Liver (tissue), 9 donors: ENCODE measurements around the gene FGFR3. TPM values are rescaled to one million over a fixed set of nuclear protein-coding genes. Genes with fewer than 3 reads are reported as not detected.

Source experiments
- DNase-seq: peaks from one replicate; pipeline ENCODE4 v3.0.0-alpha.2; 2017; ENCODE audit warnings: low spot score
- H3K27ac ChIP-seq, 2 donors: one replicate each; pipeline ENCODE4 v1.7.0; 2013; ENCODE audit warnings: inconsistent platforms in 2 of 2, low read length in 2 of 2, control low read depth in 1 of 2, low read depth in 1 of 2, mild to moderate bottlenecking in 1 of 2
- H3K27me3 ChIP-seq, 4 donors: one replicate each; pipeline versions ENCODE4 v1.6.1 to v1.7.0; 2013; ENCODE audit warnings: low read length in 3 of 4, inconsistent platforms in 1 of 4, mild to moderate bottlenecking in 1 of 4, moderate library complexity in 1 of 4; ENCODE audit not compliant: control insufficient read depth in 4 of 4, insufficient read depth in 4 of 4
- H3K36me3 ChIP-seq, 4 donors: one replicate each; pipeline versions ENCODE4 v1.6.1 to v1.7.0; 2013; ENCODE audit warnings: low read length in 3 of 4, mild to moderate bottlenecking in 3 of 4, low read depth in 1 of 4, moderate library complexity in 1 of 4; ENCODE audit not compliant: control insufficient read depth in 4 of 4, insufficient read depth in 3 of 4
- H3K4me1 ChIP-seq, 4 donors: one replicate each; pipeline versions ENCODE4 v1.6.1 to v1.7.0; 2013; ENCODE audit warnings: low read length in 3 of 4, mild to moderate bottlenecking in 3 of 4, moderate library complexity in 1 of 4; ENCODE audit not compliant: control insufficient read depth in 4 of 4, insufficient read depth in 4 of 4
- H3K4me3 ChIP-seq, 3 donors: one replicate each; pipeline versions ENCODE4 v1.6.1 to v1.7.0; 2013; ENCODE audit warnings: low read length in 3 of 3, control low read depth in 1 of 3, low read depth in 1 of 3, mild to moderate bottlenecking in 1 of 3
- H3K9ac ChIP-seq, 2 donors: one replicate each; pipeline ENCODE4 v1.7.0; 2013; ENCODE audit warnings: low read length in 2 of 2, mild to moderate bottlenecking in 2 of 2, moderate library complexity in 2 of 2, control low read depth in 1 of 2, low read depth in 1 of 2
- H3K9me3 ChIP-seq, 4 donors: one replicate each; pipeline versions ENCODE4 v1.6.1 to v1.7.0; 2013; ENCODE audit warnings: low read length in 3 of 4; ENCODE audit not compliant: control insufficient read depth in 4 of 4
- EGR1 ChIP-seq, 2 donors: IDR thresholded peaks; 2 replicates each; pipeline ENCODE4 v1.6.1; 2016 to 2018; ENCODE audit warnings: antibody characterized with exemption in 2 of 2, low read depth in 2 of 2
- GABPA ChIP-seq, 2 donors: IDR thresholded peaks in 1 of 2; conservative IDR thresholded peaks in 1 of 2; 2 replicates each; pipeline ENCODE4 v1.6.1; 2016; ENCODE audit warnings: antibody characterized with exemption in 2 of 2, mild to moderate bottlenecking in 1 of 2, moderate library complexity in 1 of 2
- HNF4G ChIP-seq: IDR thresholded peaks from 2 replicates; pipeline ENCODE4 v1.6.1; 2016; ENCODE audit warnings: antibody characterized with exemption
- JUND ChIP-seq, 2 donors: IDR thresholded peaks; 2 replicates each; pipeline ENCODE4 v1.6.1; 2016; ENCODE audit warnings: antibody characterized with exemption in 2 of 2
- RAD21 ChIP-seq, 2 donors: IDR thresholded peaks; 2 replicates each; pipeline ENCODE4 v1.6.1; 2016; ENCODE audit warnings: antibody characterized with exemption in 2 of 2, mild to moderate bottlenecking in 2 of 2
- RXRA ChIP-seq, 2 donors: IDR thresholded peaks; 2 replicates each; pipeline ENCODE4 v1.6.1; 2017 to 2018; ENCODE audit warnings: antibody characterized with exemption in 2 of 2, mild to moderate bottlenecking in 1 of 2
- TAF1 ChIP-seq: conservative IDR thresholded peaks from 2 replicates; pipeline ENCODE4 v1.6.1; 2016; ENCODE audit warnings: antibody characterized with exemption, mild to moderate bottlenecking
- ZBTB33 ChIP-seq: IDR thresholded peaks from 2 replicates; pipeline ENCODE4 v1.6.1; 2016; ENCODE audit warnings: antibody characterized with exemption
- WGBS: extraction: QIAGEN DNeasy Blood & Tissue Kit; methylation state at CpG from one replicate; pipeline ENCODE4 v1.1.7; 2013; 5-methylcytosine and 5-hydroxymethylcytosine counted together
- polyA plus RNA-seq, 2 donors: library from polyadenylated mRNA; stranded (reverse) in 1 of 2; unstranded in 1 of 2; fragments of 200-250 nt in 1 of 2; fragments of >200 nt in 1 of 2; fragmentation: Nextera tagmentation in 1 of 2; extraction: Ambion mirVana in 1 of 2; gene quantifications; one replicate each; pipeline versions ENCODE4 v1.2.1 to v1.2.3, GENCODE V29; 2013 to 2015
- total RNA-seq, 2 donors: library from RNA; depleted of rRNA; stranded (reverse); fragments of >200 nt; gene quantifications; one replicate each; pipeline ENCODE4 v1.2.3, GENCODE V29; 2014
- TF ChIP-seq, protein P1 (sequence below): fragments of 150-350 bp; IDR thresholded peaks from 2 replicates; pipeline ENCODE4 v1.5.1; 2017; ENCODE audit warnings: improper control_type of control experiment, low read depth, low read length; ENCODE audit not compliant: missing input control
- donor health status: healthy.
- donor health status: healthy.
- donor health status: healthy.
- donor health status: healthy.
- donor health status: healthy.

The FGFR3 gene
- total and polyA plus RNA-seq, 4 donors = 5.6 to 40.0 (median 29.1) TPM

GRCh38 chr4:1767061-1767769 lies 25.9 kb upstream of the FGFR3 start:
- 5% methylated on average over 83 of the region's 84 CpGs for WGBS
- Histone ChIP-seq H3K27me3 (no peaks in the 10 kb centered on the region), H3K9ac (no peak overlapping the region), H3K27ac (no peak overlapping the region), H3K9me3 (no peaks in the 10 kb centered on the region), H3K36me3 (no peaks in the 10 kb centered on the region), H3K4me1 (peaks cover 0 to 12% (median 5%) of the 10 kb centered on the region in 4 donors), H3K4me3 (peak overlapping the region in 1 of 3 donors; percentile 65)
- no peak for DNase-seq
- TF ChIP-seq, protein P1, sequence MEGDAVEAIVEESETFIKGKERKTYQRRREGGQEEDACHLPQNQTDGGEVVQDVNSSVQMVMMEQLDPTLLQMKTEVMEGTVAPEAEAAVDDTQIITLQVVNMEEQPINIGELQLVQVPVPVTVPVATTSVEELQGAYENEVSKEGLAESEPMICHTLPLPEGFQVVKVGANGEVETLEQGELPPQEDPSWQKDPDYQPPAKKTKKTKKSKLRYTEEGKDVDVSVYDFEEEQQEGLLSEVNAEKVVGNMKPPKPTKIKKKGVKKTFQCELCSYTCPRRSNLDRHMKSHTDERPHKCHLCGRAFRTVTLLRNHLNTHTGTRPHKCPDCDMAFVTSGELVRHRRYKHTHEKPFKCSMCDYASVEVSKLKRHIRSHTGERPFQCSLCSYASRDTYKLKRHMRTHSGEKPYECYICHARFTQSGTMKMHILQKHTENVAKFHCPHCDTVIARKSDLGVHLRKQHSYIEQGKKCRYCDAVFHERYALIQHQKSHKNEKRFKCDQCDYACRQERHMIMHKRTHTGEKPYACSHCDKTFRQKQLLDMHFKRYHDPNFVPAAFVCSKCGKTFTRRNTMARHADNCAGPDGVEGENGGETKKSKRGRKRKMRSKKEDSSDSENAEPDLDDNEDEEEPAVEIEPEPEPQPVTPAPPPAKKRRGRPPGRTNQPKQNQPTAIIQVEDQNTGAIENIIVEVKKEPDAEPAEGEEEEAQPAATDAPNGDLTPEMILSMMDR = no peak
- no peak for TF ChIP-seq JUND (IDR thresholded peaks at IDR 0.05)
- TF ChIP-seq HNF4G = no peak
- no peak for TF ChIP-seq EGR1 (IDR thresholded peaks at IDR 0.05; ENCODE audit: low read depth in 2 of 2)
- no peak for TF ChIP-seq RAD21 (IDR thresholded peaks at IDR 0.05)
- TF ChIP-seq GABPA (IDR thresholded peaks at IDR 0.05 in 1 of 2, conservative IDR thresholded peaks at IDR 0.05 in 1 of 2) = no peak
- TF ChIP-seq RXRA (IDR thresholded peaks at IDR 0.05) = no peak

- no peak overlapping the region for H3K9ac ChIP-seq
- no peak overlapping the region for H3K27ac ChIP-seq
- WGBS = 23% methylated on average over 32 of the region's 32 CpGs
- peak; percentile 58 for DNase-seq
- no peaks in the 10 kb centered on the region for H3K36me3 ChIP-seq
- TF ChIP-seq ZBTB33 (no peak), RAD21 (IDR thresholded peaks at IDR 0.05) (peak in 1 of 2 donors; percentile 26), RXRA (IDR thresholded peaks at IDR 0.05) (no peak), TAF1 (no peak)
- TF ChIP-seq, protein P1 = peak; percentile 18
- peak overlapping the region in 1 of 3 donors; percentile 65 for H3K4me3 ChIP-seq
- no peaks in the 10 kb centered on the region for H3K9me3 ChIP-seq
- H3K4me1 ChIP-seq = peaks cover 0 to 12% (median 5%) of the 10 kb centered on the region in 4 donors
- no peaks in the 10 kb centered on the region for H3K27me3 ChIP-seq
Observed at GRCh38 chr4:1767770-1768366, 25.2 kb upstream of the FGFR3 start.
